ENCODE data around the gene TEKT5.

- TF ChIP-seq POU2F2 (IDR thresholded peaks at IDR 0.05; ENCODE audit: low read depth, low read length) (no peak), POLR2A (IDR thresholded peaks at IDR 0.05; ENCODE audit: low read depth, low read length) (no peak), POLR2AphosphoS5 (IDR thresholded peaks at IDR 0.05; ENCODE audit: low read depth, low read length) (no peak), SPI1 (IDR thresholded peaks at IDR 0.05; ENCODE audit: low read depth, low read length) (no peak), TAF1 (IDR thresholded peaks at IDR 0.05; ENCODE audit: low read depth, low read length) (no peak)
Measured at GRCh38 chr16:10631886-10632285, 62.8 kb downstream of the TEKT5 start.

Measured in GM12891 (cell line).